Hepatocyte (in vitro differentiated cells): ENCODE results near the gene RORB. TPM values are rescaled to one million over a fixed set of nuclear protein-coding genes. Genes with fewer than 3 reads are reported as not detected.

ENCODE experiments used
- DNase-seq: peaks from one replicate; pipeline ENCODE4 v3.0.0-alpha.2; 2016; ENCODE audit warnings: low spot score
- H2AFZ ChIP-seq: fragments of 200-600 bp; sonication (generic); 2 replicates; pipeline ENCODE4 v1.6.0; 2016; ENCODE audit warnings: antibody characterized with exemption, mild to moderate bottlenecking
- H3K27ac ChIP-seq: fragments of 200-600 bp; sonication (generic); 2 replicates; pipeline ENCODE4 v1.5.1; 2016; ENCODE audit warnings: mild to moderate bottlenecking
- H3K27me3 ChIP-seq: fragments of 200-600 bp; sonication (generic); 2 replicates; pipeline ENCODE4 v1.6.1; 2016
- H3K36me3 ChIP-seq: fragments of 200-600 bp; sonication (generic); replicated peaks from 2 replicates; pipeline ENCODE4 v1.5.1; 2016; ENCODE audit warnings: low read depth; ENCODE audit not compliant: insufficient read depth
- H3K4me1 ChIP-seq: fragments of 200-600 bp; sonication (generic); 2 replicates; pipeline ENCODE4 v1.5.1; 2016; ENCODE audit warnings: mild to moderate bottlenecking, moderate library complexity; ENCODE audit not compliant: insufficient read depth
- H3K4me2 ChIP-seq: fragments of 200-600 bp; sonication (generic); 2 replicates; pipeline ENCODE4 v1.6.0; 2016
- H3K4me3 ChIP-seq: fragments of 200-600 bp; sonication (generic); 2 replicates; pipeline ENCODE4 v1.5.1; 2016; ENCODE audit warnings: mild to moderate bottlenecking
- H3K79me2 ChIP-seq: fragments of 200-600 bp; sonication (generic); 2 replicates; pipeline ENCODE4 v1.6.0; 2017; ENCODE audit warnings: mild to moderate bottlenecking
- H3K9me2 ChIP-seq: fragments of 200-600 bp; sonication (generic); replicated peaks from 2 replicates; pipeline ENCODE4 v1.6.0; 2017; ENCODE audit warnings: mild to moderate bottlenecking; ENCODE audit not compliant: insufficient read depth
- H3K9me3 ChIP-seq: fragments of 200-600 bp; sonication (generic); 2 replicates; pipeline ENCODE4 v1.5.1; 2016; ENCODE audit warnings: low read depth, mild to moderate bottlenecking
- H4K20me1 ChIP-seq: fragments of 200-600 bp; sonication (generic); 2 replicates; pipeline ENCODE4 v1.6.0; 2016; ENCODE audit warnings: mild to moderate bottlenecking; ENCODE audit not compliant: insufficient read depth, poor library complexity, severe bottlenecking
- EZH2 ChIP-seq: fragments of 200-600 bp; sonication (generic); IDR thresholded peaks from 2 replicates; pipeline ENCODE4 v1.6.1; 2016; ENCODE audit warnings: antibody characterized with exemption, mild to moderate bottlenecking, borderline replicate concordance
- EZH2phosphoT487 ChIP-seq: fragments of 200-600 bp; sonication (generic); IDR thresholded peaks from one replicate; pipeline ENCODE4 v1.6.1; 2018; ENCODE audit warnings: antibody characterized with exemption, mild to moderate bottlenecking, low read depth, moderate library complexity; ENCODE audit not compliant: unreplicated experiment, severe bottlenecking
- WGBS: methylation state at CpG from one replicate; pipeline ENCODE4 v1.1.6; 2016; ENCODE audit warnings: low lambda C conversion rate; ENCODE audit errors: missing lambda C conversion rate; 5-methylcytosine and 5-hydroxymethylcytosine counted together
- polyA plus RNA-seq: library from polyadenylated mRNA; unstranded; fragments of >200 nt; fragmentation: Nextera tagmentation; extraction: Ambion mirVana; gene quantifications from 2 replicates; pipeline ENCODE4 v1.2.1, GENCODE V29; 2016
- total RNA-seq: library from RNA; depleted of rRNA; stranded (reverse); fragments of >200 nt; gene quantifications from 2 replicates; pipeline ENCODE4 v1.2.3, GENCODE V29; 2014
- TF ChIP-seq, protein P1 (sequence below): fragments of 200-600 bp; sonication (generic); IDR thresholded peaks from 2 replicates; pipeline ENCODE4 v1.5.1; 2016; ENCODE audit warnings: antibody characterized with exemption, mild to moderate bottlenecking; ENCODE audit not compliant: poor library complexity

The RORB gene
- total and polyA plus RNA-seq, 2 experiments from 2014 or later, result 1.4 TPM; not detected in 1

- no peaks in the 10 kb centered on the region for H3K36me3 ChIP-seq
- 76% methylated on average over 5 of the region's 5 CpGs for WGBS
- no peak overlapping the region for H3K4me3 ChIP-seq
- TF ChIP-seq, protein P1, sequence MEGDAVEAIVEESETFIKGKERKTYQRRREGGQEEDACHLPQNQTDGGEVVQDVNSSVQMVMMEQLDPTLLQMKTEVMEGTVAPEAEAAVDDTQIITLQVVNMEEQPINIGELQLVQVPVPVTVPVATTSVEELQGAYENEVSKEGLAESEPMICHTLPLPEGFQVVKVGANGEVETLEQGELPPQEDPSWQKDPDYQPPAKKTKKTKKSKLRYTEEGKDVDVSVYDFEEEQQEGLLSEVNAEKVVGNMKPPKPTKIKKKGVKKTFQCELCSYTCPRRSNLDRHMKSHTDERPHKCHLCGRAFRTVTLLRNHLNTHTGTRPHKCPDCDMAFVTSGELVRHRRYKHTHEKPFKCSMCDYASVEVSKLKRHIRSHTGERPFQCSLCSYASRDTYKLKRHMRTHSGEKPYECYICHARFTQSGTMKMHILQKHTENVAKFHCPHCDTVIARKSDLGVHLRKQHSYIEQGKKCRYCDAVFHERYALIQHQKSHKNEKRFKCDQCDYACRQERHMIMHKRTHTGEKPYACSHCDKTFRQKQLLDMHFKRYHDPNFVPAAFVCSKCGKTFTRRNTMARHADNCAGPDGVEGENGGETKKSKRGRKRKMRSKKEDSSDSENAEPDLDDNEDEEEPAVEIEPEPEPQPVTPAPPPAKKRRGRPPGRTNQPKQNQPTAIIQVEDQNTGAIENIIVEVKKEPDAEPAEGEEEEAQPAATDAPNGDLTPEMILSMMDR, result no peak
- TF ChIP-seq EZH2phosphoT487, result no peak
- no peak for TF ChIP-seq EZH2
- H3K9me3 ChIP-seq, result no peaks in the 10 kb centered on the region
- H3K4me1 ChIP-seq, result no peaks in the 10 kb centered on the region
- no peaks in the 10 kb centered on the region for H3K79me2 ChIP-seq
- no peaks in the 10 kb centered on the region for H3K9me2 ChIP-seq
- no peak overlapping the region for H3K27ac ChIP-seq
- no peak overlapping the region for H3K4me2 ChIP-seq
- peak; percentile 6 for DNase-seq
- no peak overlapping the region for H2AFZ ChIP-seq
- no peaks in the 10 kb centered on the region for H3K27me3 ChIP-seq
- H4K20me1 ChIP-seq, result no peaks in the 10 kb centered on the region
Observed at GRCh38 chr9:74724317-74724716, 227.2 kb downstream of the RORB start.

DNA sequence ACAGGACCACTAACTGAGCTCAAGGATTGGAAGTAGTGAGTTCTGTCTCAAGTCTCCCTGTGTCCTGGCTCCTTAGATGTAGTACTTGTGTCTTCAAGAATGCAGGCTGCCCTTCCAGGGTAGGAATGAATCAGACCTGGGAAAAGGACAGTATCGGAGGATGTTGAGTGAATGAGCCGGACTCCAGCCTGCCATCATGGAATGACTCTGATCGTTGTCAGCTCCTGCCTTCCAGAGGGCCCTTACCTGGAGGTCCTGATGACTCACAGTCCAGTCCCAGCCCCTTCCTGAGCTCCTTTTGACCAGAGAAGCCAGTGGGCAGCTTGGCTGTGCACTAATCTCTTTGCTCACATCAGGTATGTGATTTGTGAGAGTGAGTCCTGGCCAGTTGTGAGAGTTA lies 229.4 kb downstream of the RORB start:
- Histone ChIP-seq H3K36me3 (no peaks in the 10 kb centered on the region), H2AFZ (no peak overlapping the region), H3K27me3 (no peaks in the 10 kb centered on the region), H4K20me1 (no peaks in the 10 kb centered on the region), H3K4me2 (no peak overlapping the region), H3K79me2 (no peaks in the 10 kb centered on the region), H3K9me2 (no peaks in the 10 kb centered on the region), H3K4me1 (no peaks in the 10 kb centered on the region), H3K27ac (no peak overlapping the region), H3K4me3 (no peak overlapping the region), H3K9me3 (no peaks in the 10 kb centered on the region)
- TF ChIP-seq EZH2, result no peak
- no peak for TF ChIP-seq EZH2phosphoT487
- TF ChIP-seq, protein P1, result no peak
- no peak for DNase-seq
- WGBS, result 87% methylated on average over 3 of the region's 3 CpGs

- WGBS, result 86% methylated on average over 7 of the region's 7 CpGs
- Histone ChIP-seq H3K9me2 (no peaks in the 10 kb centered on the region), H4K20me1 (no peaks in the 10 kb centered on the region), H3K4me2 (no peak overlapping the region), H3K36me3 (no peaks in the 10 kb centered on the region), H3K79me2 (no peaks in the 10 kb centered on the region), H3K4me1 (no peaks in the 10 kb centered on the region), H3K9me3 (no peaks in the 10 kb centered on the region), H3K27me3 (no peaks in the 10 kb centered on the region), H3K27ac (no peak overlapping the region), H2AFZ (no peak overlapping the region), H3K4me3 (no peak overlapping the region)
- TF ChIP-seq EZH2phosphoT487 (no peak), EZH2 (no peak)
- TF ChIP-seq, protein P1, result no peak
- no peak for DNase-seq
Observed at GRCh38 chr9:74728176-74728575, 231.0 kb downstream of the RORB start.

- H3K79me2 ChIP-seq, result no peaks in the 10 kb centered on the region
- no peaks in the 10 kb centered on the region for H3K9me2 ChIP-seq
- no peak overlapping the region for H2AFZ ChIP-seq
- no peaks in the 10 kb centered on the region for H3K27me3 ChIP-seq
- no peaks in the 10 kb centered on the region for H4K20me1 ChIP-seq
- H3K27ac ChIP-seq, result no peak overlapping the region
- peak overlapping the region; percentile 51 for H3K4me2 ChIP-seq
- no peak overlapping the region for H3K4me3 ChIP-seq
- no peak for DNase-seq
- H3K36me3 ChIP-seq, result no peaks in the 10 kb centered on the region
- no peaks in the 10 kb centered on the region for H3K4me1 ChIP-seq
- WGBS, result 44% methylated on average over 9 of the region's 9 CpGs
- no peaks in the 10 kb centered on the region for H3K9me3 ChIP-seq
- TF ChIP-seq EZH2phosphoT487 (no peak), EZH2 (no peak)
- TF ChIP-seq, protein P1, result no peak
Observed at GRCh38 chr9:74729136-74729695, 232.1 kb downstream of the RORB start.
